HG03469 (cell line): Measurements from ENCODE around the gene ARHGAP9.
"Not testable (repeated sequence)": the region's sequence is repeated elsewhere in the genome, so short reads cannot be mapped to it uniquely, and the experiment has no call there.

ENCODE experiments used
- ATAC-seq: cut with Tn5 transposase; IDR thresholded peaks from one replicate; pipeline ENCODE4 v1.9.1; 2021; ENCODE audit warnings: mild to moderate bottlenecking, moderate library complexity, moderate number of reproducible peaks; ENCODE audit not compliant: unreplicated experiment

The ARHGAP9 gene

GRCh38 chr12:57441846-57442427 is 37.7 kb downstream of the ARHGAP9 start:
- no peak for ATAC-seq

DNA sequence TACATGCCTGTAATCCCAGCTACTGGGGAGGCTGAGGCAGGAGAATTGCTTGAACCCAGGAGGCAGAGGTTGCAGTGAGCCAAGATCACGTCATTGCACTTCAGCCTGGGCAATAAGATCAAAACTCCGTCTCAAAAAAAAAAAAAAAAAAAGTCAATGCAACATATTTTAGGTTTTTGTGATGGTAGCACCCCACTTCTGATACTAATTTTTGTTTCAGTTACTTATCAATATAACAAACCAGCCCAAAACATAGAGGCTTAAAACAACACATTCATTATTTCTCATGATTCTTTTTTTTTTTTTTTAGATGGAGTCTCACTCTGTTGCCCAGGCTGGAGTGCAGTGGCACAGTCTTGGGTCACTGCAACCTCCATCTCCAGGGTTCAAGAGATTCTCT is 38.3 kb downstream of the ARHGAP9 start:
- ATAC-seq = not testable (repeated sequence)

DNA sequence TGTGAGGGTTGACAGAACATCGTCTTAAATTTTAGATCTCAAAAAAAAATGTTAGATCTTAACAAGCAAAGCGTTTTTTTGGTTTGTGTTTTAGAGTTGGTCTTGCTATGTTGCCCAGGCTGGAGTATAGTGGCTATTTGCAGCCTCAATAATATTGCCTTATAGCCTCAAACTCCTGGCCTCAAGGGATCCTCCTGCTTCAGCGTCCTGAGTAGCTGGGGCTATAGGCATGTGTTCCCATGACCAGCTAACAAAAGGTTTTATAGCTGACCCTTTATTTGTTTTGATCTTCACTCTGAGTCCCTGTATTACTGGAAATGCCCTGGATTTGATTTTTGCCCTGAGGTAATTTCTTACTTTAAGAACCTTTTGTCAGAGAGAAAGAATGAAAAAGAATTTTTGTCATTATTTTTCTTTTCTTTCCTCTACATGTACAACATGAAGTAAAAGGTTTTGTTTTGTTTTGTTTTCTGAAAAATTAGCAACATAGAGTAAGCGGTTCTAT is 39.9 kb downstream of the ARHGAP9 start:
- no peak for ATAC-seq

DNA sequence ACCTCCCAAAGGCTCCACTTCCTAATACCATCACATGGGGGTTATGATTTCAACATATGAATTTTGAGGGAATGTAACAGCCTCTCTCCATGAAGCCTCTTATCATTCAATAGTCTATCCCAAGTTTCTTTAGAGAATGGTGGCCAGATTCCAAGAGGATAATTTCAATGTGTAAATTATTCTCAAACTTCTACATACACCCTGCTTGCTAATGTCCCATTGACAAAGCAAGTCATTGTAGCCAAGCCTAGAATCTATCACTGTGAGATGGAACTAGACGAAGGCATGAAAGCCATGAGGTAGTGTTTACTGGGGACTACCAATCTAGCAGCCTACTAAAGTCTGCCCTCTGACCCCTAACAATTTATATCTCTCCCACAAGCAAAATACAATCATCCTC is 41.3 kb downstream of the ARHGAP9 start:
- no peak for ATAC-seq

DNA sequence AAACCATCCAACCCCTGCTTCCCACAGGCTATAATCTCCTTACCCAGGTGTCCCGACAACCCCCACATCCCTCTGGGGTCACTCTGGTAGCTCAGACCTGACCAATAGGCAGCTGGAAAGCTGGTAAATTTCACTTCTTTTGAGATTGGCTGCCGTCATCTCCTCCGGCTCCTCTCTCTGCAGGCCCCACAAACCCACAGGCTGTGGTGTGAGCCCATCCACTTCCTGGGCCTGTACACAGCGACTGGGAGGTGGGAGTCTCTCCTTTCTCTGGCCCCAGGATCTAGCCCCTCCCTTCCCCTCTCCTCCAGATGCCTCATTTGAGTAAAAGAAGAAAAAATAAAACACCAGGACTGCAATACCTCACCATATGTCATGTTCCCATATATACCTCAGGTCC is 44.4 kb downstream of the ARHGAP9 start:
- no peak for ATAC-seq

DNA sequence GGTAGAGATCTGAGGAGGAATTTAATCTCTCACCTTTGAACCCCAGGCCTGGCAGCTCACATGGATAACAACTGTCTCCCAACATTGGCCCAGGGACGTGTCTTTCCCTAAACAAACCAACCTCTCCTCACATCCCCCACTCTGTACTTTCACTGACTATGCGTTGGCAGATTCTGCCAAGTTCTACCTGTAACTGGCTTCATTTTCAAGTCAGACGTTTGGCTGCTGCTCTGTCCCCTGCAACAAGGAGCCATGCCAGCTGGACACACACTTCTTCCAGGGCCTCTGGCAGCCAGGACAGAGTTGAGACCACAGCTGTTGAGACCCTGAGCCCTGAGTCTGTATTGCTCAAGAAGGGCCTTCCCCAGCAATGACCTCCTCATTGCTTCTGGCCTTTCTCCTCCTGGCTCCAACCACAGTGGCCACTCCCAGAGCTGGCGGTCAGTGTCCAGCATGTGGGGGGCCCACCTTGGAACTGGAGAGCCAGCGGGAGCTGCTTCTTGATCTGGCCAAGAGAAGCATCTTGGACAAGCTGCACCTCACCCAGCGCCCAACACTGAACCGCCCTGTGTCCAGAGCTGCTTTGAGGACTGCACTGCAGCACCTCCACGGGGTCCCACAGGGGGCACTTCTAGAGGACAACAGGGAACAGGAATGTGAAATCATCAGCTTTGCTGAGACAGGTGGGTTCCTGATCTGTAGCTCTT is 45.0 kb downstream of the ARHGAP9 start, which contains the start of gene INHBC:
TSS of gene INHBC (plus strand) at position 268 of the 707 bp plus-strand sequence. CDS start at position 371, 103 bp downstream.
- no peak for ATAC-seq

DNA sequence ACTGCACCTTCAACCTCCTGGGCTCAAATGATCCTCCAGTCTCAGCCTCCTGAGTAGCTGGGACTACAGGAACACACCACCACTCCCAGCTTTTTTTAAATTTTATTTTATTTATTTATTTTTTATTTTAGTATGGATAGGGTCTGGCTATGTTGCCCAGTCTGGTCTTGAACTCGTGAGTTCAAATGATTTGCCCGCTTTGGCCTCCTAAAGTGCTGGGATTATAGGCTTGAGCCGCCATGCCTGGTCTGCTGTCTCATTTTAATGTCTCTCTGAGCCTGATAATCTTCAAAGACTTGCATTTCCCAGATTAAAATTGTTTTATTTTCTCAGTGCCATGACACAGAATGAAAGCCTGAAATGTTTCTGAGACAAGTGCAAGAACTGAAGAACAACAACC is 46.3 kb downstream of the ARHGAP9 start:
- no peak for ATAC-seq

GRCh38 chr12:57431654-57432188 is 47.9 kb downstream of the ARHGAP9 start:
- ATAC-seq = no peak

- ATAC-seq = peak; percentile 86
Observed at GRCh38 chr12:57430931-57431566, 48.6 kb downstream of the ARHGAP9 start, which contains the start of gene R3HDM2. R3HDM2 (minus strand) TSS chr12:57431043; CDS start chr12:57310428, 120,615 bp downstream.

DNA sequence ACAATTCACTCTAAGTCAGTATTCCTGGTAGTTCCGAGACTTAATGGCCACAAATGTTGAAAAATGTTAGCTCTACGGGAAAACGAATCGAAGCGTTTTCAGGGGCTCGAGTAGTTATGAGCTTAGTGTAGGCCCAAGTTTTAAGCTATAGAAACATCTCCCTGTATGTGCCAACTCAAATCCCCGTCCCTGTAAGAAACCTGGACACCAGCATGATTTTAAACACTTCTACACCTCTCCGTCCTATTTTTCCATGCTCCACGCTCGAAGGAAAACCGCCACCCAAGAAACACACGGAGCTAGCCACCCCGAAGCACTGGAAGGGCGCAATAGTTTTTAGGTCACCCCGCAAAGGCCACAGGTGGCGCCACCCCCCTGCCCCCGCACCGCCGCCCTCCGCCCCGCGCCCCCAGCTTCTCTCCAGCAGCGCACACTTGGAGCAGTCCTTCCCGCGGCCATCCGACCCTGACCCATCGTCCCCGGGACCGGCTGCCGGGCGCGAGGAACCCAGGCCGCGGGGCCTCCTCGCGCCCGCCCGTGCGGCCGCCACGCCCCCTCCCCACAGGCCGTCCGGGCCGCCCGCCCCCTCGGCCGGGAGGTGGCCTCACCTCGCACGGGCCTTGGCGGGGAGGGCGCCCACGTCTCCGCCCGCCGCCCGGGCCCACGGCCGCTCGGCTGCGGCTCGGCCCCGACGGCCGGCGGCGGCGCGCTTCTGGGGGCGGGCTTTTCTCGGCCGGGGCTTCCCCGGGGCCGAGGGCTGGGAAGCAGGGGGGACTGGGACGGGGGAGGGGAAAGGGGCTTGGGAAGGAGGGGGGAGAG is 49.3 kb downstream of the ARHGAP9 start:
- peak; percentile 22 for ATAC-seq

- no peak for ATAC-seq
Observed at GRCh38 chr12:57429473-57430111, 50.1 kb downstream of the ARHGAP9 start.

DNA sequence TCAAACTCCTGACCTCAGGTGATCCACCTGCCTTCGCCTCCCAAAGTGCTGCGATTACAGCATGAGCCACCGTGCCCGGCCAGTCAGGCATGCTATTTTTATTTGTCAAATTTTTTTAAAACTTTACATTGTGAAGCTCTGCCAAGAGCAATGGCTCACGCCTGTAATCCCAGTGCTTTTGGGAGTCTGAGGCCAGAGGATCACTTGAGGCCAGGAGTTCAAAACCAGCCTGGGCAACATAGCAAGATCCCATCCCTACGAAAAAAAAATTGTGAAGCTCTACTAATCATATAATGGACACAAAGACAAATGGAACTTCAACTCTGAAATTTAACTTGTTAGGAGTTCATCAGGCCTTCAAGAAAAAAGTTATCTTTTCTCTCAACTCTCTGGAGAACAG is 50.7 kb downstream of the ARHGAP9 start:
- ATAC-seq = no peak

- ATAC-seq = not testable (repeated sequence)
Observed at GRCh38 chr12:57426948-57427347, 52.7 kb downstream of the ARHGAP9 start.
